ENCODE measurements around the gene CERS4. TPM values are rescaled to one million over a fixed set of nuclear protein-coding genes. Genes with fewer than 3 reads are reported as not detected.

CERS4 gene
- total RNA-seq, 1 experiment from 2014 or later, result 43.9 TPM

GRCh38 chr19:8185343-8186068 is 23.7 kb upstream of the CERS4 start:
- Histone ChIP-seq H3K9me3 (ENCODE audit: low read length) (no peaks in the 10 kb centered on the region), H3F3A (ENCODE audit: low read length, unreplicated experiment) (no peaks in the 10 kb centered on the region), H3K27ac (ENCODE audit: low read length) (no peak overlapping the region), H3K4me2 (ENCODE audit: low read length) (no peak overlapping the region), H3K79me2 (ENCODE audit: low read length) (no peaks in the 10 kb centered on the region), H3K4me1 (ENCODE audit: insufficient read depth, low read length) (no peaks in the 10 kb centered on the region), H3K4me3 (ENCODE audit: low read length) (no peak overlapping the region), H3K9me2 (replicated peaks; ENCODE audit: low read length) (no peaks in the 10 kb centered on the region), H3K27me3 (ENCODE audit: low read length) (no peaks in the 10 kb centered on the region), H4K20me1 (ENCODE audit: low read length) (no peaks in the 10 kb centered on the region), H2AFZ (ENCODE audit: low read length) (no peak overlapping the region), H3K36me3 (ENCODE audit: low read depth, low read length) (no peaks in the 10 kb centered on the region), H3K9ac (ENCODE audit: low read length) (no peak overlapping the region)
- TF ChIP-seq EZH2 (IDR thresholded peaks at IDR 0.05; ENCODE audit: low read length, unreplicated experiment) (no peak), EZH2phosphoT487 (IDR thresholded peaks at IDR 0.05; ENCODE audit: borderline replicate concordance, low read length) (no peak), CTCF (conservative IDR thresholded peaks at IDR 0.05; ENCODE audit: low read depth, low read length) (no peak)
- intact Hi-C loops (cut with micrococcal nuclease), result no loop called here
- ChIA-PET CTCF (interaction anchor here (0.6 kb wide), 1 partner anchor 11 kb away, joined by 6 read pairs; no protein-coding TSS in a partner anchor), POLR2A (ENCODE audit: unreplicated experiment) (no interaction called here)
- no TSS peak for BruUV-seq (replicated peaks)
- no peak for ATAC-seq
- no peak for DNase-seq

- no peaks in the 10 kb centered on the region for H3K9me3 ChIP-seq (ENCODE audit: low read length)
- no peak overlapping the region for H3K9ac ChIP-seq (ENCODE audit: low read length)
- TF ChIP-seq CTCF (conservative IDR thresholded peaks at IDR 0.05; ENCODE audit: low read depth, low read length), result no peak
- TF ChIP-seq EZH2phosphoT487 (IDR thresholded peaks at IDR 0.05; ENCODE audit: borderline replicate concordance, low read length), result no peak
- TF ChIP-seq EZH2 (IDR thresholded peaks at IDR 0.05; ENCODE audit: low read length, unreplicated experiment), result no peak
- CTCF ChIA-PET, result no interaction called here
- intact Hi-C loops (cut with micrococcal nuclease), result no loop called here
- H3K79me2 ChIP-seq (ENCODE audit: low read length), result no peaks in the 10 kb centered on the region
- no peak for DNase-seq
- no peaks in the 10 kb centered on the region for H3F3A ChIP-seq (ENCODE audit: low read length, unreplicated experiment)
- no TSS peak for BruUV-seq (replicated peaks)
- H2AFZ ChIP-seq (ENCODE audit: low read length), result no peak overlapping the region
- H3K4me1 ChIP-seq (ENCODE audit: insufficient read depth, low read length), result no peaks in the 10 kb centered on the region
- H3K27ac ChIP-seq (ENCODE audit: low read length), result no peak overlapping the region
- H3K36me3 ChIP-seq (ENCODE audit: low read depth, low read length), result no peaks in the 10 kb centered on the region
- H3K4me3 ChIP-seq (ENCODE audit: low read length), result no peak overlapping the region
- POLR2A ChIA-PET (ENCODE audit: unreplicated experiment), result no interaction called here
- H3K4me2 ChIP-seq (ENCODE audit: low read length), result no peak overlapping the region
- no peaks in the 10 kb centered on the region for H3K9me2 ChIP-seq (replicated peaks; ENCODE audit: low read length)
- ATAC-seq, result no peak
- no peaks in the 10 kb centered on the region for H4K20me1 ChIP-seq (ENCODE audit: low read length)
- H3K27me3 ChIP-seq (ENCODE audit: low read length), result no peaks in the 10 kb centered on the region
These were observed 16.8 kb upstream of the CERS4 start for GRCh38 chr19:8192221-8192820.
